Midbrain (tissue), 1 donor: ENCODE results near the gene NRXN3.
"Not testable (repeated sequence)": the region's sequence is repeated elsewhere in the genome, so short reads cannot be mapped to it uniquely, and the experiment has no call there.

ENCODE experiments used
- DNase-seq: peaks from one replicate; lab custom pipeline; 2025; lab: John Stamatoyannopoulos, UW

NRXN3 gene

DNA sequence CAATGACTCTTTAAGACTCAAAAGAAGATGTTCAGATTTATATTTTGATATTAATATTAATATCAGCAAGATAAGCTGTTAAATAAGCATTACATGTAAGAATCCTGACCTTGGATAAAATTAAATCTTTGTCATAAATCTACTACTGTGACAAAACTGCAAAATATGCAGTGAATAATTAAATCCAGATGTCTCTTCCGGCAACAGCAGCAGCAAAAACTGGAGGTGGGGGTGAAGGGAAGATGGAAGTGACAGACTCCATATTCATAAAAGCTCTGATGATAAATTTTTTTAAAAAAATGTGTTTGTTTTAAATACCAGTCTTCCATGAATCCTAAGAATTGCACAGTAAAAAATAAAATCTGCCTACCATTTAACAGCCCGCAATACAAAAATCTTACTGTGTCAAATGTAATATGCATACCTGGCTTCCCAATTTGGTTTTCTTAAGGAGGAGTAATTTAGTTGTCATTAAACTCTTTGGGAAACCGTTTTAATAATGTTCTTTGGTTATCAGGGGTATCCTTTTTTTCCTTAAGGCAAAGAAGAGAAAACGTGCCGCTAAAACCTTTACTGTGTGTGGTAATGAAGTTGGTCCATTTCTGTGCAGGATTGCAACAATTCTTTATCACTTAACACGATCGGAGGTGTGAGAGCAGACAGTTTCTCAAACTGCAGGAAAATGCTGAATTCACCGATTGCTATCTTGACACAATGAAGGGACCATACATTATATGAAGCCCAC is 1562.9 kb downstream of the NRXN3 start:
- no peak for DNase-seq

DNA sequence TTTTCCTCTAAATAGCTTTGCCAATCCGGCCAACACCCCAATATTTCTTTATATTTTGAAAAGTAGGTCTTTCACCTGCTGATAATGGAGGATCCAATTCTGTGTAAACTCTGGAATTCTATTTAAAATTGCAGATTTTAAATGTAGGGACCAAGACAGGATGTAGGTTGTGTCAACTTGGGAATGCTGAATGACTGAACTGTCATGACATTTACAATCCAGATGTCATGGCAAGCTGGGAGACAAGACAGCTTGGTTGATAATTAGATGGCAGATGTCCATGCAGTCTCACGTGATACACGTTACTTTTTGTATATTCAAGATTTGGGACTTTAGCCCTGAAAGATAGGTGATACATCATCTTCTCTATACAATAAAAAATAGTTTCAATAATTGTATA is 1564.0 kb downstream of the NRXN3 start:
- no peak for DNase-seq

DNA sequence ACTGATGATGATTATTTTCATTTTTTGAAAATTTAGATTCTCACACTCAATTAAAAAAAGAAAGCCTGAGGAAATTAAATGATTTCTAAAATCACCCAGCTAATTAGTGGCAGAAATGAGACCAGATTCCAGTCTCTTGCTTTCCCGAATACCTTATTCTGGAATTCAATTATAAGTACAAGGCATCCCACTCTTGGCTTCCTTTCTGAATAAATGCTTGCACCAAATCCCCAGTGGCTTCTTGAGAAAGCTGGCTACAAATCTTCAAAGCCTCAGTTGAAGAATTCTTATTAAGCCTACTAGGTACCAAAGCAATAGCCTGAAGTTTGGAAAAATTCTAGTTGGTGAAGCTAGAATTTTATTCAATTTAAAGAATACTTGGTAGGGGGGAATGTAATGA is 1564.5 kb downstream of the NRXN3 start:
- DNase-seq, result no peak

DNA sequence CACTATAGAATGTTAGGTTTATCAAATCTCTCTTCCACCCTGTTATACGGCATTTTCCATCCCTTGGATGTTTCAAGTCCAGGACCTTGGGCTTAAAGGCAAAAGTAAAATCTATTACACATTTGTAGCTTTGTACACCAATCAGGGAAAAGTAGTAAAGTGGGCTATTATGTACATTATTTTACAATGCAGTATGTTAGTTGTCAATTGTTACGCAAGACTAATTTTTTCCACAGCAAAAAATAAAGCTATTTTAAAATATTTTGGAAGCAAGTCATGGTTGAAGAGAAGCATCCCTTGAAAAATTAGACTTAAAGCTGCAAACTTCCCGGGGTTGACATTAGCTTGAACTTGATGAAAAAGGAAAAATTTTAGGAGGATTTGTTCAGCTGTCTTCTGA is 1564.9 kb downstream of the NRXN3 start:
- DNase-seq, result no peak

DNA sequence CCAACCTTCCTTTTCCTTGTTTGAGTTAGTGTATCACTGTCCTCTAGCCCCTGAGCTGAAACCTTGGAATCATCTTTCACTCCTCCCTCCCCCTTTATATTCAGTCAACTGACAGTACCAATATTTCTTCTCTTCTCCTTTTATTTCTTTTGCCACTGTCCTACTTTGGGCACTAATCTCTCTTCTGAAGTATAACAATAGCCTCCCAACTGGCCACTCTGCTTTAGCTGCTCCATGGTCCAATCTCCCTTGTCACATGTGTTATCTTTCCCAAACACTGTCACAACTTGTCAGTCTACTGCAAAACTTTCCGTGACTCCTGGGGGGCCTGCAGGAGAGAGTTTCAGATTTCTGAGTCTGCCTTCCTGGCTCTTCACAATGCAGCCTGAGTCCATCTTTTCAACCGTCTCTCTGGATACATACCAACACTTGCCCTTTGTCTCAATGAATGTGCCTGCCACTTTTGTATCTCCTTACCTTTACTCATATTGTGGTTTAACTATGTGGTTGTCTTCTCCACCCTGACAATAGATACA is 1570.0 kb downstream of the NRXN3 start:
- no peak for DNase-seq

DNA sequence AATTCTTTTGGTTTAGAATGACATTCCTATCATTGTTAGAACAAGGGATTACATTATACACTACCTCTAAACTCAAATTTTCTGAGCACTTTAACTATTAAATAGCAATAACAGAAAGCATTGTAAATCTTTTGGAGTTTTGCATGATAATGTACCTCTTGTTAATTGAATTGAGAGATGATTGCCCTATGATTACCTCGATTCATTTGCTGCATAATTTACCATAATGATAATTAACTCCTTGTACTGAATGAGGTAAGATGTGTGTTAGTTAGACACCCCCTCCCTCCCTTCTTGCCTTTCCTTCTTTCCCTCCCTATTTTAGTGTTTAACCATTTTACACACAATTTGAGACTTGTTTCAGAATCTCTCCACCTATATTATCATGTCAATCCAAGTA is 1572.0 kb downstream of the NRXN3 start:
- DNase-seq, result no peak

DNA sequence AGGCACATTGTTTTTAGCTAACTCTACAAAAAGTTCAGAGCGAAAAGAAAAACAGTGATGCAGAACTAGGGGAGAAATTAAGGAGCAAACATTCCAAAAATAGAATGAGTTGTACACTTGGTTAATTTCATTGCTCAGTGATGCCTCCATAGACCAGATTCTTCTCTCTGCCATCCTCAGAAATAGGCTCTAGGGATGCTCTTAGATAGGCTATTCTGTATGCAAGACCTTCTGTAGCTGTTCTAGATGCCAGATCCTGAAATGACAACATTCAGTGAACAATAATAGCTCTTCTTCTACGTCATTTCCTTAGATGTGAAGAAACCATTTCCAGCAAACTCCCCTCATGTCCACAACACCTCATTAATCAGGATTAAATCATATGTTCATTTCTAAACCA is 1574.9 kb downstream of the NRXN3 start:
- DNase-seq, result no peak

DNA sequence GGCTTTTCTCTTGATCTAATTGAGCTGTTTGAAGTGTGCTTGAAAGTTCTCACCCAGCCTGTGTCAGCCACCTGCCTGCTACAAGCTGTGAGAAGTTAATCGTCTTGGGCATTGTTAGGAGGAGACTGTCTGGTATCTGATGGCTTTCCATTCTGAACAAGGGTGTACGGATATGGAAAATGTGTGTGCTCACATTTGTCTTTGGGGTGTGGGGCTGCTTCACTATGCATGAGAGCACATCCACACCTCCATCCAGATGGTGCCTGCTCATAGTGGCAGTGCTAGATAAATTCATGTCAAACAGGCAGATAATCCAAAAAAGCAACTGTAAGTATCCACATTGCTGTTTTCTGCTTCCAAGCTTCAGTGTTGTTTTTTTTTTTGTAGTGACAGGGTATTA is 1578.9 kb downstream of the NRXN3 start:
- DNase-seq, result no peak

DNA sequence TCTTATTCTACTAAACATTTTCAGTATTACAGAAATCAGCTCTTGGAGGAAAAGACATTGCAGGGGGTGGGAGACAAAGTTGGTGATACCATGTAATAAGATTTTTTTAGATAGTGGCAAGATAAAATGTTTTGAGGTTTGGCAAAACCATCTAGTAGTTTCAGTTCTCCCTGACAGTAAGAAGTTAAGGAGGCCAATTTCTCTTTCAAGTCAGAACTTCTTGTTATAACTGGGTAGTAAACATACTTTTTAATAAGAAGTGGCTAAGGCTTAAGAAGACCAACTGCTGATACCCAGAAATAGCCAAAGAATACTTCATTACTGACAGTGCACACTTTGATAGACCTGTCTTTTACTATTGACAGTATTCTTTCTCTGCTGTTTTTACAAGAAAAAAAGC is 1588.8 kb downstream of the NRXN3 start:
- DNase-seq, result no peak

DNA sequence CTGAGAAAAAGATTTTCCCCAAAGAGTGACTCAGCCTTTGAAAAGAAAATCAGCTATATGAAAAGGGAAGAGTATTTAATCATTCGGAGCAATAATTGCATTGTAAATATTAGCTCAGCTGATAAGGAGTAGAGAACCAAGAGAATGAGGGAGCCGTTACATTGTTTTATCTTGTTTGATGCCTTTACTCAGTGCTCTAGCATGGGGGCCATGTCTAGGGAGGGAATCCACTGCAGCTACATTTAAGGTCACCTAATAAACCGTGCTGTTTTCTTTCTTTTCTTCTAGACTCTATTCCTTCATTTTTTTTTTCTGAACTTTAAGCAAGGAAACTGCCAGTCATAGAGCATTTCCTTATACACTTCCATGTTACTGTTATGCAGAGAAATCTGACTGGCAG is 1594.2 kb downstream of the NRXN3 start:
- DNase-seq, result no peak

DNA sequence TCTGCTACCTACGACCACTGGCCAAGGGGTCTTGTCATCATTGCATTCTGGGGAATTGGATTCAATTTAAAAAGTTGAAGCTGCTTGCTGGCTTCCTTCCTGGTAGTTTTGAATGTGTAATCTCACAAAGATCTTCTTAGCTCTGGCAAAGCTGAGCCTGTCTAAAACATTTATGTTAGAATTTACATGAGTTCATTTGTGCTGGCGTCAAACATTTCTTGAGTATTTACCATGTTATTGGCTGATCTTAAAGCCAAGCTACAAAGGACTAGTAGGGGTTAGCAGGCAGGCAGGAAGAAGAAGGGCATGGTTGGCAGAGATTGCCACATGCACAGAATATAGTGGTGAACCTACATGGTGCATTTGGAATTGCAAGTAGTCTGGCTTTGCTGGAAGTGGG is 1596.3 kb downstream of the NRXN3 start:
- no peak for DNase-seq

DNA sequence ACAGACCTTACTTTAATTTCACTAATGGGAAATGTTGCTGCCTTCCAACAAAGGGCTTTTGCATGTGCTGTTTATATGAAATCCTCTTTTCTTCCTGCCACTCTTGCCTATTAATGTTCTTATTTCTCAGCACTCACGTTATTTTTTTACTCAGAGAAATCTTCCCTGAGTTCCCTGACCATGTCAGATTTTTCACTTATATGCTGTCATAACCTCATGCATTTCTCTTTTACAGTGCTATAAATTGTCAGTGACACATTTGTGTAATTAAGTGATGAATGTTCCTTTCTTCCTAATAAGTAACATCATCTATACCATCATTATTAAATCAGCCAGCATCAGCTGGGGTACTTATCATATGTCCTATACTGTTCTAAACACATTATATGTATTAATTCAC is 1597.1 kb downstream of the NRXN3 start:
- no peak for DNase-seq

DNA sequence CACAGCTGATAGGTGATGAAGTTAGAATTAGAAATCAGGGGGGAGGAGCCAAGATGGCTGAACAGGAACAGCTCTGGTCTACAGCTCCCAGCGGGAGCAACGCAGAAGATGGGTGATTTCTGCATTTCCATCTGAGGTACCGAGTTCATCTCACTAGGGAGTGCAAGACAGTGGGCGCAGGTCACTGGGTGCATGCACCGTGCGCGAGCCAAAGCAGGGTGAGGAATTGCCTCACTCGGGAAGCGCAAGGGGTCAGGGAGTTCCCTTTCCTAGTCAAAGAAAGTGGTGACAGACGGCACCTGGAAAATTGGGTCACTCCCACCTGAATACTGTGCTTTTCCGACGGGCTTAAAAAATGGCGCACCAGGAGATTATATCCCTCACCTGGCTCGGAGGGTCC is 1597.5 kb downstream of the NRXN3 start:
- not testable (repeated sequence) for DNase-seq

DNA sequence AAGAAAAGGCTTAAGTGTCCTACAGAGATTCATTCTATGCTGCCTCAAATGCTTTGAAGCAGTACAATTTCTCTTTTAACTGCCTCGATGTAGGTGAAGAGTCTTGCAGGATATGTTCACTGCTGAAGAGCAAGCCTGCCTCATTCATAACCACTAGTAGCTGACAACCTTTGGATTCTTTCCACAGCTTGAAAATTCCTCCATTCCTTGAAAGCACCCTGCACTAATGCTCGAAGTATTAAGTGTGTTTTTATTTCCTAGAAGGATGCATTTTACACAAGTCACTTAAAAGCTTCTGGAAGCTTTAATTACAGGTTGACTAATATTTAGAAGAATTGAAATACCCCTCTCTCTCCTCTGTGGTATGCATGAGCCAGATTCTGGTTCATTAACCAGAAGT is 1611.7 kb downstream of the NRXN3 start:
- no peak for DNase-seq

DNA sequence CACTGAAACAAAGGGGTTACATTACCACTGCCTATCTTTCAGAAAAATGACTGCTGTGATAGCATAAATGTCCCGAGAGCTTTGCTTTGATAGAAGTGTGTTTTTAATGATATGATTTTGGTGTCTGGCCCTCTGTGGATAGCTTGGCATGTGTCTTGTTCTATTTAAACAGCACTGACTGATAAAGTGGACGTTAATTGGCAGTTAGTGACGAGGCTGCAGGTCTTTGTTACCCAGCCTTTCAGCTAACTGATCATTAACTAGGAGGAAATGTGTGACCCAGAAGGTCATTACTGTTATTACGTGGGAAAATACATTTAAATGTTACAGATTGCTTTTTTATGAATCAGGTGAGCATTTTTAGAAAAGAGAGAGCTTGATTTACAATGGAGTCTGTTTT is 1612.9 kb downstream of the NRXN3 start:
- no peak for DNase-seq

DNA sequence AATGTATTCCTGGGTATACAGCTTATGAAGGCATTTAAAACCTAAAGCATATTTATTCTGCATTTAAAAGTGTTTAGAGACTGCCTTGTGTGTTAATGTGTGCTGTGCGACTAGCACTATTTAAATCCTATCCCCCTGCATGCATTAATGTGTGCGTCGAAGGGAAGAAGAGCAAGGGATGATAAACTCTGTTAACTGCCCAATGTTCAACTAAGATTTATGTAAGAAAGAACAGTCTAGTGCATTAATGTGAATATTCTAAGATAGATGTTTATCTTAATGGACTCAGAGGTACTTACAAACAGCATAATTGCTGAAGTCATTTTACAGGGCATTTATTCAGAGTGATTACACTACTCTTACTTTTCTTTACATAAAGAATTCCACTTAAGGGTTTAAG is 1616.3 kb downstream of the NRXN3 start:
- no peak for DNase-seq

DNA sequence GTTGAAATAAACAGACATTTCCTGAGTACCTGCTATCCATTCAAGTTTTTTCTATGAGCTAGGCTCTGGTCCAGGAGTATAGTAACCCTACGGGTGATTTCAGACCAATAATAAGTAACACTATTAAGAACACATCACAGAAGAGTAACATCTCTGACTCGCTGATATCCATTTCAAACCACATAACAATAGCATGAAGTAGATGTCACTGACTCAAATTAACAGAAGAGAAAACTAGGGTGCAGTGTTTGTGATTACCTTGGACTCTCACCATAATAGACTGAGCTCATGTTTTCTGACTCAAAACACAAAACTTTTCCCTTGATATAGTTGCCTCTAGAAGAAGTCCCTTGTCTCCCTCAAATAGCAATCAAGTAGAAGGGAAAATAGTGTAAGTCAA is 1618.2 kb downstream of the NRXN3 start:
- DNase-seq, result no peak

DNA sequence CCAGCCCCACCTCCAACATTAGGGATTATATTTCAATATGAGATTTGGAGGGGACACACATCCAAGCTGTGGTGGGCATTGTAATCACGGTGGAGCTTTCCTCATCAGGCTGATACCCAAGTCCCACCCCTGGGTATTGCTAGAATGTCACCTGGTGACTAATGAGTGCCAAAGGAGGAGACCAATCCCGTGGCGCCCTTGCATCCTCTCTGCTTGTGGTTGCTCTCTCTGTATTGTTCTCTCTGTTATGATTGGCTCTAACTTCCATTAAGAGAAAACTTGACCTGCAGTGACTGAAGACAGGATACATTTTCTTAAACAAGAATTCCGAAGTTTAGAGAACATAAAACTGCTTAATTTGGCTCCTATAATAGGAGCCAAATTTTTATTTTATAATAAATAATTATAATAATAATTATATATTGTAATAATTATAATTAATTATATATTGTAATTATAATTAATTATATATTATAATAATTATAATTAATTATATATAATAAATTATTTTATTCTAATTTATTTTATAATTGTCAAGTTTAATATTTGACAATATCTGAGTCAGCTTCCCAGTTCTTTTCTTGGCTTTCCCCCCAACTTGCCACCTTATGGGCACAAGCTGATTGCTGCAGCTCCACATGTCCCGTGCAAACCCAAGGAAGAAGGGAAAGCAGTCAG is 1621.0 kb downstream of the NRXN3 start:
- no peak for DNase-seq

DNA sequence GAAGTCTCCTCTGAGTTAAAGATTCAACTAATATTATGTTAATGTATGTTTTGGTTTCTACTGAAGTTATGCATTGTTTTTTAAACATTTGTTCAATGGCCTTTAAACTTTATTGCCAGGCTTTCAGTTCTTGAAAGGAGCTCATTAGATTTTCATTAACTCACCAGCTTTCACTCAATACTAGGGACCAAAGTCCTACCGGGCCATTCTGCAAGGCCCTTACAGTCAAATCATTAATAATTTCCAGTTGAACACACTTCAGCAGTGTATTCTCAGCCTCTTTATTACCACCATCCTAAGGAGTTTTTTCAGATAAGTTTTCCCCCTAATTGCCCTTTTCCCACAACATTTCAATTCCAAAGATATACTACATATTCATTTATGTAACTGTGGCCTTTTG is 1631.9 kb downstream of the NRXN3 start:
- no peak for DNase-seq

DNA sequence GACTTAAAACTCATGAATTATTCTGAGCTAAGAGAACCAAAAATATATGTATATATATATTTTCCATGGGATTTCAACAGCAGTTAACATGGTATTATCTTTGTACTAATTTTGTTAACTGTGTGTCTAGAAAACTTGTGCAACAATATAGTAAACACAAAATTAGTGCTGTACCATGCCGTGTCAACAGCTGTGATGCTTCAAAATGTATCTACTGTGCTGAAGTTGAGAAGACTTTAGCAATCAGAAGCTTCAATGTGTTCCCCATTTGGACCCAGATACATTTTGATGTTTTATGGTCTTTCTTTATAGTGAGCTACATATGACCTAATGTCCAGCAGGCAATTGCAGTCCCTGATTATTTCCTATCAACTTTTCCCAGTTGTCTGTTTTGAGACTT is 1635.5 kb downstream of the NRXN3 start:
- DNase-seq, result no peak

DNA sequence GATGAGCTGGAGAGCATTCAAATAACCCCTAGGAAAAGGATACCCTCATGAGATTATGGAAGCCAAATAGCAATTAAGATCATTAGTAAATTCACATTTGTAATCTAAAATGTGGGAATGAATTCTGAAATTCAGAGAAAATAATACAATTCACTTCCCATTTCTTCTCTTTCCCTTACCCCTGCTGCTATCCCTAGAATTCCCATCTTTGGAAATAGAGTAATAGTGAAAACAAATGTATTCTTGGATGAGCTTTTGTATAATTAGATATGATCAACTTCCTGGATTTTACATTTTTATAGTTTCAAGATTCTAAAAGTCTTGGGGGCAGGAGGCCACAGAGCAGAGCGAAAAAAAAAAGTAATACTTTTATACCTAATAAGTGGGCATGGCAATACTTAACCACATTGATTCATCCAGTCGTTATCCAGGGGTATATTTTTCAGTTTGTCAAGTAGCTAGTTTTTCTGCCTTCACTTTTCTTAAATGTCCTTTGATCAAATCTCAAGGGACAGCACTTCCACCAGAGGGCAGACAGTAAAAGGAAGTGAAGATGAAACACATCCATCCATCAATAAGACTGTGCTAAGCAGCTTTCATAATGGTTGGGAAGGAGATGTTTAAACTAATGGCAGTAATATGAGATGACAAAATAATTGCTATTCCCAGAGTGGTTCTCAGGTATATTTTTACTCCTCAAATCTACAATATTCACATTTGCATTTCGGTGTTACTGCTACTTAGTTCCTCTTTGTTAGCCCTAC is 1639.9 kb downstream of the NRXN3 start:
- DNase-seq, result peak; percentile 62

DNA sequence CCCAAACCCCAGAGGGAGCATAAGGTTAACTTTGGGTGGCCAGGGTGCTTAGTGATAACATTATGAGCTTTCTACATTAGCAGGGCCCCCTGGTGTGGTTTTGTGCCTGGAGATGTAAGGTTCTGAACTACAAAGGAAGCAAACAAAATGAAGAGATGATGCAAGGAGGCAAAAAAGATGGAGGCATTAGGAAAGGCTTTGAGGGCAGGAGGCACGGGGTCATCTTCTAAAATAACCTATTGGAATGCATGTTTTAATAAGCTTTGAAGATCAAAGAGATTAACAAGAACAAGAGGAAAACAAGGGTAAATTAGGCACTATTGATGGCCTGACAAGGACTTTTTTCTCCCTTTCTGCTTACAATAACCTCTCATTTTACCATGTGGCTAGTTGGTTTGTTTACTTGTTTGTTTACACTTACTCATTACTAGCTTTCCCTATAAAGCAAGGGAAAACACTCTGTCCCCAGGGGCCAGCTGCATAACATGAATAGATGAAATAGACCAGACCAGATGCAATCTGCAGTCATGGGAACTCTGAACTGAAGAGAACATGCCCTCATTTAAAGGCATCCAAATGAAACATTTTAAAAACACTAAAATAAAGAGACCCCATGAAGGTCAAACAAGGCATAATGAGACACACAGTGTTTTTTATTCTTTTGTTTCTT is 1650.8 kb downstream of the NRXN3 start:
- no peak for DNase-seq
